ENCODE data around the gene CCT3. TPM values are rescaled to one million over a fixed set of nuclear protein-coding genes. Genes with fewer than 3 reads are reported as not detected.

CCT3 gene
- total and polyA plus RNA-seq, 2 donors, result 169 to 178 TPM

- Histone ChIP-seq H3K36me3 (ENCODE audit: insufficient read depth) (no peaks in the 10 kb centered on the region), H3K4me3 (ENCODE audit: low read depth, low read length) (no peak overlapping the region), H3K27ac (ENCODE audit: low read depth) (no peak overlapping the region), H3K4me1 (ENCODE audit: insufficient read depth) (peaks cover under 1% of the 10 kb centered on the region)
- no peak for DNase-seq (ENCODE audit: extremely low spot score)
Observed at GRCh38 chr1:156289857-156290256, 48.2 kb downstream of the CCT3 start.

- Histone ChIP-seq H3K4me1 (ENCODE audit: insufficient read depth) (no peaks in the 10 kb centered on the region), H3K36me3 (ENCODE audit: insufficient read depth) (no peaks in the 10 kb centered on the region), H3K27ac (ENCODE audit: low read depth) (no peak overlapping the region), H3K4me3 (ENCODE audit: low read depth, low read length) (no peak overlapping the region)
- 96% methylated on average over 8 of the region's 8 CpGs for WGBS
- DNase-seq (ENCODE audit: extremely low spot score), result no peak
Observed at GRCh38 chr1:156286061-156286460, 52.0 kb downstream of the CCT3 start.

GRCh38 chr1:156285437-156285836 lies 52.7 kb downstream of the CCT3 start:
- no peaks in the 10 kb centered on the region for H3K36me3 ChIP-seq (ENCODE audit: insufficient read depth)
- 95% methylated on average over 21 of the region's 21 CpGs for WGBS
- H3K4me1 ChIP-seq (ENCODE audit: insufficient read depth), result no peaks in the 10 kb centered on the region
- no peak overlapping the region for H3K4me3 ChIP-seq (ENCODE audit: low read depth, low read length)
- DNase-seq (ENCODE audit: extremely low spot score), result no peak
- H3K27ac ChIP-seq (ENCODE audit: low read depth), result no peak overlapping the region

GRCh38 chr1:156284757-156285156 lies 53.3 kb downstream of the CCT3 start:
- WGBS, result 77% methylated on average over 4 of the region's 4 CpGs
- no peak overlapping the region for H3K4me3 ChIP-seq (ENCODE audit: low read depth, low read length)

GRCh38 chr1:156284112-156284511 lies 54.0 kb downstream of the CCT3 start, which contains the start of gene TMEM79:
TSS of gene TMEM79 (plus strand) at chr1:156284325. CDS start at chr1:156285227, 902 bp downstream.
- H3K27ac ChIP-seq (ENCODE audit: low read depth), result peak within 1 kb of the TSS; percentile 5
- H3K4me3 ChIP-seq (ENCODE audit: low read depth, low read length), result peak within 1 kb of the TSS; percentile 91
- H3K4me1 ChIP-seq (ENCODE audit: insufficient read depth), result no peaks in the 10 kb centered on the region
- no peak for DNase-seq (ENCODE audit: extremely low spot score)
- no peaks in the 10 kb centered on the region for H3K36me3 ChIP-seq (ENCODE audit: insufficient read depth)
- 85% methylated on average over 7 of the region's 7 CpGs for WGBS

More at GRCh38 chr1:156284757-156285156, 53.3 kb downstream of the CCT3 start:
- DNase-seq (ENCODE audit: extremely low spot score), result no peak
- Histone ChIP-seq H3K4me1 (ENCODE audit: insufficient read depth) (no peaks in the 10 kb centered on the region), H3K36me3 (ENCODE audit: insufficient read depth) (no peaks in the 10 kb centered on the region), H3K27ac (ENCODE audit: low read depth) (no peak overlapping the region)

- WGBS, result 83% methylated on average over 1 of the region's 1 CpG
- Histone ChIP-seq H3K4me3 (ENCODE audit: low read depth, low read length) (peak overlapping the region; percentile 91), H3K27ac (ENCODE audit: low read depth) (no peak overlapping the region), H3K36me3 (ENCODE audit: insufficient read depth) (no peaks in the 10 kb centered on the region), H3K4me1 (ENCODE audit: insufficient read depth) (no peaks in the 10 kb centered on the region)
- no peak for DNase-seq (ENCODE audit: extremely low spot score)
Observed at GRCh38 chr1:156283521-156283920, 54.6 kb downstream of the CCT3 start.

- Histone ChIP-seq H3K4me3 (ENCODE audit: low read depth, low read length) (peak within 1 kb of the TSS; percentile 91), H3K4me1 (ENCODE audit: insufficient read depth) (no peaks in the 10 kb centered on the region), H3K27ac (ENCODE audit: low read depth) (peak within 1 kb of the TSS; percentile 93), H3K36me3 (ENCODE audit: insufficient read depth) (no peaks in the 10 kb centered on the region)
- DNase-seq (ENCODE audit: extremely low spot score), result peak; percentile 98
- under 1% methylated on average over 50 of the region's 50 CpGs for WGBS
Observed at GRCh38 chr1:156282479-156283222, 55.4 kb downstream of the CCT3 start, which contains the start of gene SMG5. TSS of gene SMG5 (minus strand) at chr1:156282825. CDS start at chr1:156282680, 145 bp downstream.

- WGBS, result 9% methylated on average over 22 of the region's 22 CpGs
- H3K27ac ChIP-seq (ENCODE audit: low read depth), result peak overlapping the region; percentile 44
- H3K4me1 ChIP-seq (ENCODE audit: insufficient read depth), result no peaks in the 10 kb centered on the region
- H3K4me3 ChIP-seq (ENCODE audit: low read depth, low read length), result peak overlapping the region; percentile 91
- H3K36me3 ChIP-seq (ENCODE audit: insufficient read depth), result no peaks in the 10 kb centered on the region
- DNase-seq (ENCODE audit: extremely low spot score), result no peak
Observed at GRCh38 chr1:156281693-156282478, 56.2 kb downstream of the CCT3 start.

- DNase-seq (ENCODE audit: extremely low spot score), result no peak
- no peaks in the 10 kb centered on the region for H3K4me1 ChIP-seq (ENCODE audit: insufficient read depth)
- 17% methylated on average over 8 of the region's 8 CpGs for WGBS
- H3K4me3 ChIP-seq (ENCODE audit: low read depth, low read length), result no peak overlapping the region
- H3K36me3 ChIP-seq (ENCODE audit: insufficient read depth), result no peaks in the 10 kb centered on the region
- no peak overlapping the region for H3K27ac ChIP-seq (ENCODE audit: low read depth)
Observed at GRCh38 chr1:156281281-156281680, 56.8 kb downstream of the CCT3 start.

- H3K4me3 ChIP-seq (ENCODE audit: low read depth, low read length), result no peak overlapping the region
- no peaks in the 10 kb centered on the region for H3K36me3 ChIP-seq (ENCODE audit: insufficient read depth)
- DNase-seq (ENCODE audit: extremely low spot score), result no peak
- H3K27ac ChIP-seq (ENCODE audit: low read depth), result no peak overlapping the region
- no peaks in the 10 kb centered on the region for H3K4me1 ChIP-seq (ENCODE audit: insufficient read depth)
- 91% methylated on average over 3 of the region's 3 CpGs for WGBS
Observed at GRCh38 chr1:156279837-156280236, 58.3 kb downstream of the CCT3 start.

GRCh38 chr1:156276966-156277381 lies 61.1 kb downstream of the CCT3 start:
- Histone ChIP-seq H3K4me3 (ENCODE audit: low read depth, low read length) (no peak overlapping the region), H3K36me3 (ENCODE audit: insufficient read depth) (peaks cover 10% of the 10 kb centered on the region), H3K27ac (ENCODE audit: low read depth) (no peak overlapping the region), H3K4me1 (ENCODE audit: insufficient read depth) (no peaks in the 10 kb centered on the region)
- 87% methylated on average over 6 of the region's 6 CpGs for WGBS
- no peak for DNase-seq (ENCODE audit: extremely low spot score)

GRCh38 chr1:156276532-156276931 lies 61.6 kb downstream of the CCT3 start:
- Histone ChIP-seq H3K36me3 (ENCODE audit: insufficient read depth) (peaks cover 10% of the 10 kb centered on the region), H3K4me3 (ENCODE audit: low read depth, low read length) (no peak overlapping the region)

GRCh38 chr1:156270314-156270713 lies 67.8 kb downstream of the CCT3 start:
- Histone ChIP-seq H3K27ac (ENCODE audit: low read depth) (no peak overlapping the region), H3K4me1 (ENCODE audit: insufficient read depth) (no peaks in the 10 kb centered on the region), H3K4me3 (ENCODE audit: low read depth, low read length) (no peak overlapping the region), H3K36me3 (ENCODE audit: insufficient read depth) (peaks cover 18% of the 10 kb centered on the region)
- no peak for DNase-seq (ENCODE audit: extremely low spot score)
- WGBS, result 94% methylated on average over 3 of the region's 3 CpGs

More at GRCh38 chr1:156276532-156276931, 61.6 kb downstream of the CCT3 start:
- no peak for DNase-seq (ENCODE audit: extremely low spot score)
- H3K27ac ChIP-seq (ENCODE audit: low read depth), result no peak overlapping the region
- no peaks in the 10 kb centered on the region for H3K4me1 ChIP-seq (ENCODE audit: insufficient read depth)

- H3K4me3 ChIP-seq (ENCODE audit: low read depth, low read length), result no peak overlapping the region
- H3K36me3 ChIP-seq (ENCODE audit: insufficient read depth), result peaks cover 14% of the 10 kb centered on the region
- DNase-seq (ENCODE audit: extremely low spot score), result no peak
- H3K27ac ChIP-seq (ENCODE audit: low read depth), result no peak overlapping the region
- 83% methylated on average over 4 of the region's 4 CpGs for WGBS
- no peaks in the 10 kb centered on the region for H3K4me1 ChIP-seq (ENCODE audit: insufficient read depth)
Observed at GRCh38 chr1:156268336-156268735, 69.8 kb downstream of the CCT3 start.

Measured in urinary bladder (tissue), 4 donors.